HG03378 (cell line): ENCODE results near the gene APOE.

Source experiments
- ATAC-seq: cut with Tn5 transposase; IDR thresholded peaks from one replicate; pipeline ENCODE4 v1.9.1; 2021; ENCODE audit warnings: mild to moderate bottlenecking, moderate library complexity; ENCODE audit not compliant: unreplicated experiment

The APOE gene

GRCh38 chr19:44951179-44952159, 45.9 kb downstream of the APOE start:
- no peak for ATAC-seq

- peak; percentile 3 for ATAC-seq
These were observed 48.7 kb downstream of the APOE start for GRCh38 chr19:44954278-44954648.

- ATAC-seq: peak; percentile 67
These were observed 49.3 kb downstream of the APOE start, which contains the start of gene CLPTM1 for GRCh38 chr19:44954649-44955504. TSS of gene CLPTM1 (plus strand) at chr19:44955380. CDS start at chr19:44955396, 16 bp downstream.

- peak; percentile 19 for ATAC-seq
These were observed 50.2 kb downstream of the APOE start for GRCh38 chr19:44955505-44956439.

GRCh38 chr19:44957526-44957925, 51.9 kb downstream of the APOE start:
- ATAC-seq: no peak

GRCh38 chr19:44958090-44958489, 52.5 kb downstream of the APOE start:
- ATAC-seq: no peak
